Measurements from ENCODE around the gene CABYR.

Gene CABYR, protein sequence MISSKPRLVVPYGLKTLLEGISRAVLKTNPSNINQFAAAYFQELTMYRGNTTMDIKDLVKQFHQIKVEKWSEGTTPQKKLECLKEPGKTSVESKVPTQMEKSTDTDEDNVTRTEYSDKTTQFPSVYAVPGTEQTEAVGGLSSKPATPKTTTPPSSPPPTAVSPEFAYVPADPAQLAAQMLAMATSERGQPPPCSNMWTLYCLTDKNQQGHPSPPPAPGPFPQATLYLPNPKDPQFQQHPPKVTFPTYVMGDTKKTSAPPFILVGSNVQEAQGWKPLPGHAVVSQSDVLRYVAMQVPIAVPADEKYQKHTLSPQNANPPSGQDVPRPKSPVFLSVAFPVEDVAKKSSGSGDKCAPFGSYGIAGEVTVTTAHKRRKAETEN

GRCh38 chr18:24138789-24139616 lies at the start of gene CABYR:
TSS of gene CABYR (plus strand) at chr18:24139062. CDS start at chr18:24143115, 4,053 bp downstream.
- DNase-seq, result peak; percentile 91

DNA sequence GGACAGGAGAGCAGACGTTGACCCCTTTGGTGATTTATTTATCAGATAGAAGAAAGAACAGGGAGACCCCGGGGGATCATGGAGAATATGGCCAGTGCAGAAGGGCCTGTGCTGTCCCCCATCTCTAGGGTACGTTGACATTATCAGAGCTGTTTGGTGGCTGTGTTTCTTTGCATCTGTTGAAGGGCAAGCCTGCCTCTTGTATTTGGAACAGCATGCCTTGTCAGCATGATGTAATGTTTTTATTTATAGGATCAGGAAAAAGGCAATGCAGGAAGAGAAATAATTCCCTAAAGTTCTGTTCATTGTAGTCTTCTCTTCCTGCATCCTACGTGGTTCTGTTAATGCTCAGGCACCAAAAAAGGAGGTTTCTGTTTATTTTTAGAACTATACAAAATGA lies 49.8 kb upstream of the CABYR start:
- no peak for DNase-seq

DNA sequence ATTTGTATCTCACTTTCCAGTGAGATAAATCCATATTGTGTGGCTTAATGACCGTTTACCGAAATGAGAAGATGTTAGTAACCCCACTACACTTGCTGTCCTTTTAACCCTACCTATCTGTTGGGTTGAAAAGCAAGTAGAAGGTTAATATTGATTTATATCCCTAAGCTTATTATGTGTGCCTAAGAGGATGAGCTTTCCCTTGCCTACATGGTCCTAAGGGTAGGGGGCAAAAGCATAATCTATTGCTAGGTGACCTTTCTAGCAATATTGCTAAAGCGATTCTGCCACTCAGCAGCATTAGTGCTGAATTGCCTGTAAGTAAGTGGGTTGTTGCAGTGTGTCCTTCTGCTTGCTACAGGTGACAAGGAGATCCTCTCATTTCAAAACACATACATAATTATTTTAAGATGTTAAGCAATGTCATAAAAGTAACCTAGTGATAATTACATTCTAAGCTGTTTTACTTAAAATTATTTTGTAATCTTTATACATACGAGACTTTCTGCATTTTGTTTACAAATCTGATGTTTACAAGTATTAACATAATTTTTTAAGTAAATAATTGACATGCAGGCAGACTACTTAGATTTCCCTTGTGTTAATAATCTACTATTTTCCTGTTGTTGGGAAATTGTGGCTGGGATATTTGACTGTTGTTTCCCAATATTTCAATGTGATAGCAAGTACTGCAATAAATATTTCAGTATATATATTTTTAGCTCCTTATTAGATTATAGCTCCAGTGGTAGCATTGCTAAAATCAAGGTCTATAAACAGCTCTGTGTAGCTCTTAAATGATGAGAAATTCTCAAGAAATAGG lies 49.1 kb upstream of the CABYR start:
- DNase-seq, result no peak

DNA sequence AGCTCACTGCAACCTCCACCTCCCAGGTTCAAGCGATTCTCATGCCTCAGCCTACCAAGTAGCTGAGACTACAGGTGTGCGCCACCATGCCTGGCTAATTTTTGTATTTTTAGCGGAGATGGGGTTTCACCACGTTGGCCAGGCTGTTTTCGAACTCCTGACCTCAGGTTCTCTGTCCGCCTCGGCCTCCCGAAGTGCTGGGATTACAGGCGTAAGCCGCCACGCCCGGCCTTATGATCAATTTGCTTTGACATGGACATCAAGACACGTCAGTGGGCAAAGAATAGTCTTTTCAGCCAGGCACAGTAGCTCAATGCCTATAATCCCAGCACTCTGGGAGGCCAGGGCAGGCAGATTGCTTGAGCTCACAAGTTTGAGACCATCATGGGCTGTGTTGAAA lies 48.0 kb upstream of the CABYR start:
- DNase-seq, result no peak

DNA sequence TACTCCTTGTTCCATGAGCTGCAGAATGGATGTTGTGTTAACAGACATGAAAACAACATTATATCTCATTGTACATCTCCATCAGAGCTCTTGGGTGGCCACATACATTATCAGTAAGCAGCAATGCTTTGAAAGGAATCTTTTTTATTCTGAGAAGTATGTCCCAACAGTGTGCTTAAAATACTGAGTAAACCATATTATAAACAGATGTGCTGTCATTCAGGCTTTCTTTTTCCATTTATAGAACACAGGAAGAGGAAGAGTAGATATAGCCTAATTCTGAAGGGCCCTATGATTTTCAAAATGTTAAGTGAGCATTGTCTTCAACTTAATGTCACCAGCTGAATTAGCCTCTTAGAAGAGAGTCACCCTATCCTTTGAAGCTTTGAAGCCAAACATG lies 44.3 kb upstream of the CABYR start:
- peak; percentile 11 for DNase-seq

- DNase-seq, result no peak
Measured at GRCh38 chr18:24095976-24096375, 42.9 kb upstream of the CABYR start.

GRCh38 chr18:24103320-24104021 lies 35.4 kb upstream of the CABYR start:
- no peak for DNase-seq

DNA sequence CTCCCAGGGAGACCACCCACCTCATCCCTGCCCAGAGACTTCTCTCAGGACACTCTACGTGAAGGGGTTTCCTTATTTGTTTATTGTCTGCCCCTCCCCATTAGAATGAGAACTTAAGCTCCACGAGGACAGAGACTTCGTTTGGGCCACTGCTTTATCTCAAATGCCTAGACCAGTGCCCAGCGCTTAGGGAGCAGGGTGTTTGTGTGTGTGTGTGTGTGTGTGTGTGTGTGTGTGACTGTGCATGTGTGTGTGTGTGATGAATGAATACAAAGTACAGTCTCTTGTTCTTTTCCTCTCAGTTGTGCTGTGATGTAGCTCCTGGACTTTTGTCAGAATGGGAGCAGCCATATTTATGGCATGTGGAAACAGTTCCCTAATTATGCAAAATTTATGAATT lies 34.4 kb upstream of the CABYR start:
- DNase-seq, result no peak

DNA sequence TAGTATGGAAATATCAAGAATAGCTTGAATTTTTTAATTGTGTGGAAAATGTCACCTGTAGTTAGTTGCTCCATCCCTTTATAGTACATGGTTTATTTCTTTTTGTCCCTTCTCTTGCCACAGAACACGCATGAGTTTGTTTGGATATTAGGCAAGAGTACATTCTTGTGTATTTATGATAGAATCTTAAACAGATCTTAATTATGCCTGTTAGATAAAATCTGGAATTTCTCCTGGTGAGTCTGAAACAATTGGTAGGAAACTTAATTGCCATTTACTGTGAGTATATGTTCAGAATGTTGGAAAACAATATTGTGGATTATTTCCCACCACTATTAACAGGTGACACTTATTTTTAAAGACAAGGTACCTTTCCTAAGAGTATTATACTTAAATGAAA lies 30.2 kb upstream of the CABYR start:
- no peak for DNase-seq

GRCh38 chr18:24111936-24112335 lies 26.9 kb upstream of the CABYR start:
- no peak for DNase-seq

- DNase-seq, result no peak
Measured at GRCh38 chr18:24112464-24112863, 26.4 kb upstream of the CABYR start.

DNA sequence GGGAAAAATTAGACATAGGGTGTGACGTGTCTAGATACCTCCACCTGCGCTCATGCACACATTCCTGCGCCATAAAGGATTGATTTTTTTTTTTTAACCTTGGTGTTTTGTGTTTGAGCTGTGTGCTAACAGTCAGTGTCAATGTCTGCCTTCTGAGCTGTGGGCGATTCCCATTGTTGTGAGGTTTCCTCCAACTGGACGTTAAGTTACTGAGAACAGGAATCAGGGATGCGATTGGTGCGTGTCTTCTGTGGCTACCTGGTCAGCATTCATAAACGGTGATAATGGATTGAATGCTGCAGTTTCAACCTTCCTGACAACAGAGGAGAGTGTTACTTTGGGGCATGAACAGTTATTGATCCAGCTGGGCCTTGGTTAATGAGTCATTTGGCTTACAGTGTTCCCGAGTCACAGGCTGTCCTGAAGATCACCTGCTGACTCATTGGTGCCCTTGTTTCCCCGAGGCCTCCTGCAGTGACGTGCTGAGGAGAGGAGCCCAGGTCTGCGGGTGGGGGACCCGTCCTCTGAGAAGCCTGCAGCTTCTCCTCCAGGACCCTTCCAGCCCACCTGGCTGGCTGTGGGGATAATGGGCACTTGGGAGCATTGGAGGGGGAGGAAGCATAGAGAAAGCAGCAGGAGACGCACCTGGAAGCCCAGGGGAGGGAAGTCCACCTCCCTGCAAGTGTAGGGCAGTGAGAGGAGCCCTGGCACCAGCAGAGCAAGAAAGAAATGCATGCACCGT lies 25.8 kb upstream of the CABYR start:
- DNase-seq, result no peak

- DNase-seq, result no peak
Measured at GRCh38 chr18:24114924-24115549, 23.8 kb upstream of the CABYR start.

DNA sequence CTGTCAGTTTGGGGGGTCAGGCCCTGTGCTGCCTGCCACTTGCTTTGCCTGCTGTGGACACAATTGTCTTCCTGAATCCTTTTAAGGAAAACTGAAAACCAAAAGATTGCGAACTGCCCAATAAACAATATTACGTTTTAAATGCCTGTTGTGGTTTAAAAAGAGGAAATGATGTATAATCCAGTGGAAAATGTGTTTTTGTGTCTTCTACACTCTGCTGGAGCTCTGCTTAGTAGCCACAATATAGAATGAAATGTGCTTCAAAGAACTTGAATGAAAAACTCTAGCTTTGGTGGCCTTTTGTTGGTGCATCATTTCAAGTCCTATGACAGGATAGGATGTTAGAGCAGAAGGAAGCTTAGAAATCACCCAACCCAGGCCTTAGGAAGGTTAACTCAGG lies 23.2 kb upstream of the CABYR start:
- peak; percentile 42 for DNase-seq

DNA sequence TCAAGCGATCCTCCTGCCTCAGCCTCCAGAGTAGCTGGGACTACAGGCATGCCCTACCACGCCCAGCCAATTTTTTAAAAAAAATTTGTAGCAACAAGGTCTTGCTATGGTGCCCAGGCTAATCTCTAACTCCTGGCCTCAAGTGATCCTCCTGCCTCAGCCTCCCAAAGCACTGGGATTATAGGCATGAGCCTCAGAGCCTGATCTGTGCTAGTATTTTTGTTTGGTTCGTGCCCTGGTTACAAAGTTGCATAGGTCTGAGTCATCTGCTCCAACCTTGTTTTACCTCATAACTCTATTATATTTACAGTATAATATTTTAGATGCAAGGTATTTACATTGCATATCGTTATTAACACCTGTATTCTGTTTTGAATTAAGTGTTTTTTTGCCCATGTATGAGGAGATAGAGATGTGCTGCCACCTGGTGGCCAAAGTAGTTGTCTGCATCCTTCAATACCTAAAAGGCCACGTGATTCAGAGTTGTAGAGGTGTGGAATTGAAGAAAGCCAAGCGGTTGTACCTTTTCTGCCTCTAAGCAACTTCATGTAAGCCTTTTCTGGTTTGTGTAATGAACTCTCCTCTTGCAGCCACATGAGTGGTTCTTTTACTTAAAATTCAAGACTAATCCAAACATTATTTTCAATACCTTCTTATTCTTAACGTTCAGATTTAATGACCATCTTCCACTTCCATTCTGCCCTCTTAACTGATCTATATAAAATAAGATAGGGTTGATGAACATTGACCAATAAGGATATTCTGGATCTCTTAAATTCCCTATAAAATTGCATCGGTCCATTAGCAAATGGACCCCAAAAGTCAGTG lies 19.9 kb upstream of the CABYR start:
- DNase-seq, result peak; percentile 63

DNA sequence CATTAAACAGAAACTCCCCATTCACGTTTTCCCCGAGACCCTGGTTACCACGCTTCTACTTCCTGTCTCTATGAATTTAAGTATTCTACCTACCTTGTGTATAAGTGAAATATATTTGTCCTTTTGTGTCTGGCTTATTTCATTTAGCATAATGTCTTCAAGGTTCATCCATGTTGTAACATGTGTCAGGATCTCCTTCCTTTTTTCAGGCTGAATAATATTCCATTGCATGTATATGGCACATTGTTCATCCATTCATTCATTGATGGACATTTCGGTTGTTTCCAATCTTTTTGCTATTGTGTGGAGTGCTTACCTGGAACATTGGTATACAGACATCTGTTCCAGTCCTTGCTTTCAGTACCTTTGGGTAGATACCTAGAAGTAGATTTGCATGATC lies 18.2 kb upstream of the CABYR start:
- no peak for DNase-seq

DNA sequence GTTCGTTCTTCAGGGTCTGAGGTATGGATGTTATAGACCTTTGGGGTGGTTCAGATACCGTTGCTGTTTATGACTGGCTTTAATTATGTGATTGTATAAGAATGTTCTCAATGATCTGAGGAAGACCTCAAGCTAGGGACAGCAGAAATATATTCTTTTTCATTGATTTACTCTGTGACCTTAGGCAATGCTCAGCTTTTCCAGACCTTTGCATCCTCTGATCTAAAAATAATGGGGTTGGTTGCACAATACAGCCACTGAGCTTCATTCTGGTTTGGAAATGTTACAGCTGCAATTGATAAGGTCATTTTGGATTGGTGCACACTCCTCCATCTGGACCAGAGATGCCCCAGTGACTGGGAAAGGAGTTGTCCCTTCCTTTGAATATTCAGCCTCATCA lies 17.2 kb upstream of the CABYR start:
- no peak for DNase-seq

- DNase-seq, result no peak
Measured at GRCh38 chr18:24126155-24126961, 12.5 kb upstream of the CABYR start.

DNA sequence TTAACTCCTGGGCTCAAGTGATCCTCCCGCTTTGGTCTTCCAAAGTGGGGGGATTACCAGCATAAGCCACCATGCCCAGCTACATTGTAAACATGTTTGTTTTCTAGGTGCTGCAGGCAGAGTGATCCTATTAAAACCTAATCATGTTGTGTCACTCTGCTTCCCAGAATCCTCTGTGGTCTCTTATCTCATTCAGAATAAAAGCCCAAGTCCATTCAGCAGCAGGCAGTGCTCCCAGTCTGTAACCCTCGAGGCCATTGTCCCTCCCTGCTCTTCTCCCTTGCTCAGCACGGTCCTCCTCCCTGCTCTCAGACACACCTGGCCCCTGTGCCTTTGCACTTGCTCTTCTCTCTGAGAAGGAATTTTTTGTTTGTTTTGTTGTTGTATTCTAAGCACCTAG lies 11.1 kb upstream of the CABYR start:
- no peak for DNase-seq

DNA sequence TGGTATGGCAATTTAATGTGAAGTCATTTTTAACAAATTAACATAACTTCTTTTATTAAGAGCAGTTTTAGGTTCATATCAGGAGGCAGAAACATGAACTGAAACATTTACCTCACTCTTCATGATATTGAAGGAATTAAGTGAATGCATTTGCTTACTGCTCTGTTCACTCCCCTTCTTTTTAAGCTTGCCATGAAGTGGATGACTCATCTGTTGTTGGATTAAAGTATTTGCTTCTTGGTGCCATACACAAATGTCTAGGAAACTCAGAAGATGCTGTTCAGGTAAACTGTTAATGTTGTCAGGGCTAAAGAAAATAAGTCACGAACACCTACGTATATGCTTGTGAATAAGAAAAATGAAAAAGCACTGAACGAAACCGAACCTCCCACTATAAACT lies 10.2 kb upstream of the CABYR start:
- DNase-seq, result no peak

Measured in inflammatory macrophage treated with lipopolysaccharide for 4 hours (primary cell).